Small intestine (tissue), 7 donors: ENCODE results near the gene CREM. TPM values are rescaled to one million over a fixed set of nuclear protein-coding genes. Genes with fewer than 3 reads are reported as not detected.

Experiments used
- DNase-seq, 2 donors: peaks; one replicate each; pipeline versions ENCODE4 v3.0.0 to v3.0.0-alpha.2; 2013
- FAIRE-seq: peaks from 2 replicates; lab custom pipeline; 2012; peaks lifted over from hg19 to GRCh38; lab: Jason Lieb, UNC
- H3K27ac ChIP-seq, 3 donors: one replicate each; pipeline ENCODE4 v1.5.1; 2013; ENCODE audit warnings: low read length in 2 of 3, mild to moderate bottlenecking in 2 of 3, control low read depth in 1 of 3, inconsistent platforms in 1 of 3, low read depth in 1 of 3, moderate library complexity in 1 of 3
- H3K27me3 ChIP-seq, 3 donors: one replicate each; pipeline ENCODE4 v1.6.1; 2013; ENCODE audit warnings: low read length in 3 of 3, inconsistent platforms in 1 of 3; ENCODE audit not compliant: control insufficient read depth in 3 of 3, insufficient read depth in 3 of 3
- H3K36me3 ChIP-seq, 3 donors: one replicate each; pipeline ENCODE4 v1.6.1; 2013; ENCODE audit warnings: low read length in 3 of 3, inconsistent platforms in 1 of 3, low read depth in 1 of 3, mild to moderate bottlenecking in 1 of 3, moderate library complexity in 1 of 3; ENCODE audit not compliant: control insufficient read depth in 3 of 3, insufficient read depth in 2 of 3
- H3K4me1 ChIP-seq, 3 donors: one replicate each; pipeline ENCODE4 v1.6.1; 2013; ENCODE audit warnings: low read length in 2 of 3, inconsistent platforms in 1 of 3, low read depth in 1 of 3, mild to moderate bottlenecking in 1 of 3, moderate library complexity in 1 of 3; ENCODE audit not compliant: control insufficient read depth in 3 of 3, insufficient read depth in 2 of 3
- H3K4me3 ChIP-seq, 3 donors: one replicate each; pipeline ENCODE4 v1.5.1; 2013; ENCODE audit warnings: low read length in 3 of 3, control low read depth in 1 of 3, inconsistent platforms in 1 of 3, low read depth in 1 of 3, mild to moderate bottlenecking in 1 of 3, moderate library complexity in 1 of 3
- H3K9me3 ChIP-seq, 2 donors: one replicate each; pipeline ENCODE4 v1.6.1; 2013; ENCODE audit warnings: low read depth in 1 of 2, low read length in 1 of 2; ENCODE audit not compliant: control insufficient read depth in 2 of 2, insufficient read depth in 1 of 2
- WGBS, 3 donors: extraction: QIAGEN DNeasy Blood & Tissue Kit; methylation state at CpG; one replicate each; pipeline ENCODE4 v1.1.7; 2013; 5-methylcytosine and 5-hydroxymethylcytosine counted together
- polyA plus RNA-seq, 4 donors: library from polyadenylated mRNA; stranded (reverse) in 3 of 4; unstranded in 1 of 4; fragments of 200-250 nt in 3 of 4; fragments of 120-200 nt in 1 of 4; gene quantifications; one replicate each; pipeline versions ENCODE4 v1.2.1 to v1.2.3, GENCODE V29; 2013
- donor health status: healthy with polysubstance abuse.
- donor health status: control.
- donor health status: control.
- donor health status: Bipolar disorder and iron deficiency.
- donor health status: healthy.

CREM gene
- polyA plus RNA-seq, 4 donors: 13.2 to 27.6 (median 22.7) TPM

GRCh38 chr10:35188954-35189353 lies 62.3 kb downstream of the CREM start:
- Histone ChIP-seq H3K27ac (no peak overlapping the region), H3K9me3 (no peaks in the 10 kb centered on the region), H3K27me3 (no peaks in the 10 kb centered on the region), H3K4me3 (no peak overlapping the region), H3K4me1 (no peaks in the 10 kb centered on the region), H3K36me3 (no peaks in the 10 kb centered on the region)
- FAIRE-seq: no peak
- no peak for DNase-seq
- WGBS, 3 donors: 97 to 99% (median 98%) methylated on average over 3 of the region's 3 CpGs

- FAIRE-seq (no peak), DNase-seq (no peak)
- Histone ChIP-seq H3K27ac (no peak overlapping the region), H3K27me3 (no peaks in the 10 kb centered on the region), H3K9me3 (no peaks in the 10 kb centered on the region), H3K4me3 (no peak overlapping the region), H3K4me1 (peaks cover 0 to 4% (median 0%) of the 10 kb centered on the region in 3 donors), H3K36me3 (no peaks in the 10 kb centered on the region)
- 59 to 78% (median 67%) methylated on average over 2 of the region's 2 CpGs for WGBS, 3 donors
Observed at GRCh38 chr10:35191523-35191922, 64.9 kb downstream of the CREM start.

GRCh38 chr10:35192645-35193249 lies 66.1 kb downstream of the CREM start:
- Histone ChIP-seq H3K4me1 (peaks cover 0 to 4% (median 0%) of the 10 kb centered on the region in 3 donors), H3K27me3 (no peaks in the 10 kb centered on the region), H3K27ac (no peak overlapping the region), H3K4me3 (no peak overlapping the region), H3K9me3 (no peaks in the 10 kb centered on the region), H3K36me3 (no peaks in the 10 kb centered on the region)
- FAIRE-seq (no peak), DNase-seq (no peak)
- WGBS, 3 donors: 35 to 89% (median 85%) methylated on average over 3 of the region's 3 CpGs

GRCh38 chr10:35194471-35194870 lies 67.8 kb downstream of the CREM start:
- H3K36me3 ChIP-seq: no peaks in the 10 kb centered on the region
- no peaks in the 10 kb centered on the region for H3K27me3 ChIP-seq
- FAIRE-seq: no peak
- peak overlapping the region in 1 of 3 donors; percentile 97 for H3K27ac ChIP-seq
- no peaks in the 10 kb centered on the region for H3K9me3 ChIP-seq
- H3K4me3 ChIP-seq: no peak overlapping the region
- peaks cover 0 to 4% (median 0%) of the 10 kb centered on the region in 3 donors for H3K4me1 ChIP-seq
- DNase-seq: no peak

GRCh38 chr10:35194906-35195305 lies 68.3 kb downstream of the CREM start:
- no peaks in the 10 kb centered on the region for H3K36me3 ChIP-seq
- H3K27me3 ChIP-seq: no peaks in the 10 kb centered on the region
- FAIRE-seq: no peak
- WGBS, 3 donors: 45 to 61% (median 47%) methylated on average over 1 of the region's 1 CpG
- peak in 1 of 2 donors; percentile 61 for DNase-seq
- H3K4me3 ChIP-seq: peak overlapping the region in 1 of 3 donors; percentile 55
- peak overlapping the region; percentile 73 to 97 (median 95) for H3K27ac ChIP-seq
- H3K4me1 ChIP-seq: peaks cover 0 to 4% (median 0%) of the 10 kb centered on the region in 3 donors
- no peaks in the 10 kb centered on the region for H3K9me3 ChIP-seq

GRCh38 chr10:35195361-35196306 lies 69.0 kb downstream of the CREM start:
- no peak for FAIRE-seq
- Histone ChIP-seq H3K36me3 (no peaks in the 10 kb centered on the region), H3K27ac (peak overlapping the region; percentile 73 to 97 (median 95)), H3K4me1 (peaks cover 0 to 4% (median 0%) of the 10 kb centered on the region in 3 donors), H3K4me3 (peak overlapping the region in 2 of 3 donors; percentile 41 to 55), H3K9me3 (no peaks in the 10 kb centered on the region), H3K27me3 (no peaks in the 10 kb centered on the region)
- peak; percentile 87 to 92 for DNase-seq
- 0 to 1% (median 0%) methylated on average over 15 of the region's 15 CpGs for WGBS, 3 donors

GRCh38 chr10:35200487-35200886 lies 73.8 kb downstream of the CREM start:
- DNase-seq: no peak
- no peaks in the 10 kb centered on the region for H3K36me3 ChIP-seq
- 67 to 86% (median 74%) methylated on average over 1 of the region's 1 CpG for WGBS, 3 donors
- H3K4me1 ChIP-seq: no peaks in the 10 kb centered on the region
- no peaks in the 10 kb centered on the region for H3K27me3 ChIP-seq
- H3K27ac ChIP-seq: no peak overlapping the region
- no peak for FAIRE-seq
- no peaks in the 10 kb centered on the region for H3K9me3 ChIP-seq
- H3K4me3 ChIP-seq: no peak overlapping the region

- Histone ChIP-seq H3K36me3 (no peaks in the 10 kb centered on the region), H3K9me3 (no peaks in the 10 kb centered on the region), H3K4me3 (no peak overlapping the region), H3K27me3 (no peaks in the 10 kb centered on the region), H3K4me1 (no peaks in the 10 kb centered on the region), H3K27ac (no peak overlapping the region)
- FAIRE-seq (no peak), DNase-seq (no peak)
- 89 to 94% (median 92%) methylated on average over 4 of the region's 4 CpGs for WGBS, 3 donors
Observed at GRCh38 chr10:35201234-35201633, 74.6 kb downstream of the CREM start.
